HG03064 (cell line): ENCODE data around the gene OPA3.
"Not testable (repeated sequence)": the region's sequence is repeated elsewhere in the genome, so short reads cannot be mapped to it uniquely, and the experiment has no call there.

Experiments used
- ATAC-seq: cut with Tn5 transposase; IDR thresholded peaks from one replicate; pipeline ENCODE4 v1.9.1; 2021; ENCODE audit warnings: low read depth; ENCODE audit not compliant: unreplicated experiment

The OPA3 gene

DNA sequence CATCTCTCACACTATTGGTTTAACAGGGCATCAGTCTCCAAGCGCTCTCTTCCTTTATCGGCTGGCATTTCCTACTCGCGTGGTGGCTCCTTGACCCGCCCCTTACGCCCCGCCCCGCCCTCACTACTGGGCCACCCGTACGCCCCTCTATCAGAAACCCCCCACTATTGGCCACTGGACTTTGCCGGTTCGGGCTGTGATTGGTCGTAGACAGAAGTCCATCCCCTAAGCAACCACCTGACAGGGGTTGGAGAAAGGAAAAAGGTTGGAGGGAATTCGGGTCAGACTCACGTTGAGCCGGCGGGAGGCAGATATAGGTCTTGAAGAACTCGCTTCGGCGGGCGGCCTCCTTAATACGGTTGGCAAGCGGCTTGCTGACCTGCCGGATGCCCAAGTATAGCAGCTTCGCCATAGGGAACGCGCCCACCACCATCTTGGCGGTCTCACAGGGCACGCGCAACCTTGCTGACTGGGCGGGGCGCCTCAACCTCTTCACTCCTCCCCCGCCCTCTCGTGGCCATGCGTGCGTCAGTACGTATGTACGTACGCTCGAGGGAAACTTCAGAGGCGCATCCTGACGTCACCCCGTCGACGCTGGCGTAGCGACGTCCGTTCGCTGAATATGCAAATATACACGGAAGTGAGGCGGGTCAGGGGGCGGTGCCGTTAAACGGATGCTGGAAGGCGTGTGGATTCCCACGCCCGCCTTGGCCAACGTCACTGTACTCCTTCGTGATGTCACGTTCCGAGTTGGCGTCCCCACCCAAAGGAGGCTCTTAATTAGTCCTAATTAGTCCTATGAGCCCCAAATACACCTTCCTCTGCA lies at the start of gene OPA3:
TSS of gene OPA3 (minus strand) at position 471 of the 826 bp plus-strand sequence. CDS start at position 433, 38 bp downstream.
- ATAC-seq = peak; percentile 86

DNA sequence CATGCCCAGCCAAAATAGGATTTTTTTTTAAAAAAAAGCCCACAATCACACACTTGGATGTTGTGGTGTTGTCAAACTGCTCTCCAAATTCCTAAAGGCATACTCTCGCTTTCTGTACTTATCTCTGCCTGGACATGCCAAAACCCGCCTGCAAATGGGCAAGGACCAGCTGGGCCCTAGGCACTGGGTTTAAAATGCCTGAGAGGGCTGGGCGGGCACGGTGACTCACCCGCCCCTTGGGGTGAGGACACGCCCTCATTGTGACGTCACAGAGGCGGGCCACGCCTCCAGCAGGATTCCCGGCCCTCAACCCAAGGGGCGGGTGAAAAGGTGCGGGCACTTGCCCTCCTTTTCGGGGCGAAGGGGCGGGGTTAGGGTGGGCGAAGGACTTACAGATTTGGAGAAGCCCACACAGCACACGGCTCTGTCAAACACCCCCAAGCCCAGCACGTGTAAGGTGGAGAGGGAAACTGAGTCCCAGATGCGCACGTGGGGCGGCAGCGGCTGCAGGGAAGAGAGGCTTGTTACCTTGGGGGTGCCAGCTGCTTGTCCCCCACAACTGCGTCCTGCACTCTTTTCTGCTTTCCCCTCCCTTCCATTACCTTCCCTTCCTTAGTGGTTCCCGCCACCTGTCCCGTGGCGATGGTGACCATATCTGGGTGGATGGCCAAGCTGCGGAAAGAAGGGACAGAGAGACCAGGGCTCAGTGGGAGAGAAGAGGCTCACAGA lies 48.0 kb upstream of the OPA3 start:
- ATAC-seq = no peak

GRCh38 chr19:45630463-45630862 lies 45.9 kb upstream of the OPA3 start:
- no peak for ATAC-seq

DNA sequence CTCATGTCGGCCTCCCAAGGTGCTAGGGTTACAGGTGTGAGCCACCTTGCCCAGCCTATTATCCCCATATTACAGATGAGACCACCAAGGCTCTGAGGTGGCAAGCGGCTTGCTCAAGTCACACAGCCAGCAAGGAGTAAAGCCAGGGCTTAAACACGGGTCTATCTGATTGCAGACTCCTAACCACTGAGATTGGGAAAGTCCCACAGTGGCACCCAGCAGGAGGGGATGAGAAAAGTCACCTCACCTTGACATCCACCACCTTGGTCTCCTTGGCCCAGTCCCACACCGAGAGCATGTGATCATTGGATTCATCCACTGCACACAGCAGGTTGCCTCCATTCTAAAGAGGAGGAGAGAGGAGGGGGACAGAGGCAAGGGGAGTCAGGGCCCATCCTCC lies 45.1 kb upstream of the OPA3 start:
- ATAC-seq = no peak

- not testable (repeated sequence) for ATAC-seq
Measured at GRCh38 chr19:45628219-45628618, 43.6 kb upstream of the OPA3 start.

DNA sequence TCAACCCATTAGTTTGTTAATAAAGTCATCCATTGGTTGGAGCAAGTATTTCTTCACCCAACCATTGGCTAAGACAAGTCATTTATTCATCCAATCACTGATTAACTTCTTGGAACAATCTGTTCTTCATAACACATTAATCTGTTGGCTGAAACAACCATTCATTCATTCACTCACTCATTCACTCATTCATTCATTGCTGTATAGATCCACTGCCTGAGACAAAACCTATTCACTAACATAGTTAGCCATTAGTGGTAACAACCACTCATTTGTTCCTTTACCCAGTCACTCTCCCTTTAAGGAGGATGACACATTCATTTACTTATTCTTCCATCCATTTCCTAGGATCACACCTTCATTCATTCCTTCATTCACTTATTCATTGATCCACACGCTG lies 39.4 kb upstream of the OPA3 start:
- no peak for ATAC-seq

DNA sequence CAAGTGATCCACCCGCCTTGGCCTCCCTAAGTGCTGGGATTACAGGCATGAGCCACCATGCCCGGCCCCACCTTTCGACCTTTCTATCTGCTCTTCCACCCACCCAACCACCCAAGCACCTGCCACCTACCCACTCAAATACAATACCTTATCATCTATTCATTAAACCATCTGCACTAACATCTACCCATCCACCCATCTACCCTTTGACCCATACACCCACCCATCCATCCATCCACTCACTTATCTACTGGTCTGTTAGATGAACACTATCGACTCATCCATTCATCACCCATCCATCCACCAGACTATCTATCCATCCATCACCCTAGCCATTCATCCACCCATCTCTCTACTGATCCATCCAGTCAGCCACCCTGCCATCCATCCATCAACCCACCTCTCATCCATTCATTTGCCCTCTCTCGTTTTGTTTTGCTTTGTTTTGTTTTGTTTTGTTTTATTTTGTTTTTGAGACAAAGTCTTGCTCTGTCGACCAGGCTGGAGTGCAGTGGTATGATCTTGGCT lies 37.4 kb upstream of the OPA3 start:
- no peak for ATAC-seq

DNA sequence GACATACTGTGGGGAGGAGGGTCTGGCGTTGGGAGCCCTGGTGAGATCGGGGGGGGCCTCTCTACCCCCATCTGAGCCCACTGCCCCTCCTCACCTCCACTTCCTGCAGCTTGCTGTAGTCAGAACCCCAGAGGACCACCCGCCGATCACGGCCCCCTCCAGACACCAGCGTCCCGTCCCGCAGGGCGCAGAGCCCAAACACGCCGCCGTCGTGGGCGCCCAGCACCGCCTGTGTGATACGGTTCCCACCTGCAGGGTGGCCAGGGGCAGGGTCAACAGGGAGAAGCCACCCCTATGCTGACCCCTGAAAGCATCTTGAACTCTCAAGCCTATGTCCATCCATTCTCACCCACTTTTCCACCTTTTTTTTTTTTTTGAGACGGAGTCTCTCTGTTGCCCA lies 36.8 kb upstream of the OPA3 start:
- ATAC-seq = no peak

DNA sequence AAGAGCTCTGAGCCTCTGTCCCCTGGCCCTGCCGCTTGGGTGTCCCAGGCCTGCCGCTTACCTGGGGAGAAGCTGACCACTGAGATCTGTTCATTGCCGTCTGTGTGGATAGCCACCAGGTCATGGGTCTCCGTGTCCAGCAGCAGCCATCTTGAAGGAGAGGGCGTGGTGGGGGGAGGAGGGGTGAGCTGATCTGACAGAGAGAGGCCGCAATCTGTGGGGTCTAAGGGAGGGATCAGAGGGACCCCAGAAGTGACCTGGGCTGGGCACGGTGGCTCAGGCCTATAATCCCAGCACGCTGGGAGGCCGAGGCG lies 32.1 kb upstream of the OPA3 start:
- no peak for ATAC-seq

GRCh38 chr19:45615795-45616703 lies 31.4 kb upstream of the OPA3 start:
- no peak for ATAC-seq

- ATAC-seq = not testable (repeated sequence)
Measured at GRCh38 chr19:45615056-45615455, 30.5 kb upstream of the OPA3 start.

GRCh38 chr19:45613926-45614725 lies 29.5 kb upstream of the OPA3 start:
- ATAC-seq = no peak

DNA sequence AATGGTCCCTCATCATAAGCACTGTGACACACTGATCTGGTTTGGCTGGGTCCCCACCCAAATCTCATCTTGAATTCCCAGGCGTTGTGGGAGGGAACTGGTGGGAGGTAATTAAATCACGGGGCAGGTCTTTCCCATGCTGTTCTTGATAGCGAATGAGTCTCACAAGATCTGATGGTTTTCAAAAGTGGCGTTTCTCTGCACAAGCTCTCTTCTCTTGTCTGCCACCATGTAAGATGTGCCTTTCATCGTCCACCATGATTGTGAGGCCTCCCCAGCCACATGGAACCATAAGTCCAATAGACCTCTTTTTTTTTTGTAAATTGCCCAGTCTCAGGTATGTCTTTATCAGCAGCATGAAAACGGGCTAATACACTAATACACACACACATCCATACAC lies 24.3 kb upstream of the OPA3 start:
- ATAC-seq = no peak

DNA sequence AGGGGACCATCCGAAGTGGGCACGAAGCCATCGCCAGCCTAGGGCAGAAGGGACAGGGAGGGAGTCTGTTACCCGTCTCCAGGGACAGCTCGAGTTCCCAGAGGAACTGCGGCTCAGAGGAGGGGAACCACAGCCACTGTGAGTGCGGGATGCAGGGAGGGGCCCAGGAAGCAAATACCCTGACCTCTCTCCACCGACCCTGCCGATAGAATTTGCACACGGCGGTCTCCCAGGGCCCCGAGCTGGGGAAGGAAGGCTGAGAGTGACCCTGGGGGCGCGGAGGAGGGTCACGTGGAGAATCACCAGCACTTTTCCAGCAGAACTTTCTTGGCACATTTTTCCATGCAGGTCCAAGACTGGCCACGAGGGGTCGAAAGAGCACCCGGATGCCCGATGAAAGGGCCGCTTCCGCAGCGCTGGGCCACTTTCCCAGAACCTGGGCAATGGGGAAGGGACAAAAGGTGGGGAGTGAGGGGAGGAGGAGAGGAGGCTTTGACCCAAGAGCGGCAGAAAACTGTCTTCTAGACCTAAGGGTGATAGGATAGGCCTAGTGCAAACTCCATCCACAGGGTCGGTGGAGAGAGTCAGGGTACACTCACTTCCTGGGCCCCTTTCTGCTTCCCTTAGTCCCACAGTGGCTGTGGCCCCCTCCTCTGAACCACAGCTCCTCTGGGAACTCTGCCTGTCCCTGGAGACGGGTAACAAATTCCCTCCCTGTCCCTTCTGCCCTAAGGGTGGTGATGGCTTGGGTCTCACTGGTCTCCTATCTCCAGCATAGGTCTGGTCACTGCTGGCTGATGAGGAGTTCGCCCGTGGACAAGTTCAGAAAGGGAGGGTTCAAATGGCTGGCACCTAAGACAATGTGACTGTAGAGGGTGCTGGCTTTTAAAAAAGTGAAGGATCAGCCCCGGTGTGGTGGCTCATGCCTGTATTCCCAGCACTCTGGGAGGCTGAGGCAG lies 22.7 kb upstream of the OPA3 start:
- no peak for ATAC-seq

- ATAC-seq = no peak
Measured at GRCh38 chr19:45601524-45602374, 17.1 kb upstream of the OPA3 start, which contains the start of gene GPR4. GPR4 (minus strand) TSS chr19:45602212; CDS start chr19:45591866, 10,346 bp downstream.

- no peak for ATAC-seq
Measured at GRCh38 chr19:45601115-45601514, 16.5 kb upstream of the OPA3 start.

DNA sequence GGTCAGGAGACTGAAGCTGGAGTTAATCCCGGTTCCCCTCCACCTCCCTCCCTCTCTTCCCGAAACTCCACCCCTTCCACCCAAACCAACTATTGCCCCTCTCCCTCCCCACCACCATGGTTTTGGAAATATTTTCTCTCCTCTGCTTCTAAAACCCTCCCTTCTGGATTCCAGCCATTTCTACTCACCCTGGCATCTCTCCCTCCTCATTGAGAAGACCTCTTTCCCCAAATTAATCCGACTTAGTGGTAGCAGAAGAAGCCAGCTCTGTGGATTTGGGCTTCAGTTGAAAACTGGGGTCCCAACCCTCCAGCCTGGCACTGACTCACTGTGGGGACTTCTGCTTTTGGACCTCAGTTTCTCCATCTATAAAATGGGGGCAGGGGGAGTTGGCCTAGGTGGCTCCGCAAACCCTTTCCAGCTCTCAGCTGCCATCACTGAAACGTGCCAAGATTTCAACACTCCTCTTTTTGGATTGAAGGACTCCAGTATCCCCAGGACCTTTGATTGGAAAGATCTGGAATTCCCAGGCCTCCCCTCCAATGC lies 15.8 kb upstream of the OPA3 start:
- no peak for ATAC-seq

DNA sequence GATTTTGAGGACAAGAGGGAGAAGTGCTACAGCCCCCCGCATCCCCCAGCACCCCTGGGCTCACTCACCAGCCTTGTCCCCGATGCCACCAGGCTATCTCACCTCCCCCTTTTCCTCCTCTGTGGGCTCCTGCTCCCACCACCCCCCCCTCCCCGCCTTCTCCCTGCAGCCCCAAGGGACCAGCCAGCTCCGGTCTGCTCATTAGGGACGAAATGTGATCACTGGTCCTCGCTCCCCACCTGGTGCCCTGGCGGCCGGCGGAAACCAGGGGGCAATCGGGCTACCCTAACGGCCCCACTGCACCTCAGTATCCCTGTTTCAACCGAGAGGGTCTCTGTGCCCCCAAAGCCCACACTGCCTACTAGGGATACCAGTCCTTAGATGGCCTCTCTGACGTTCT lies 14.7 kb upstream of the OPA3 start:
- no peak for ATAC-seq
